Right atrium auricular region (tissue), 2 donors: ENCODE data around the gene KRTAP22-1. TPM values are rescaled to one million over a fixed set of nuclear protein-coding genes. Genes with fewer than 3 reads are reported as not detected.

Source experiments
- total RNA-seq, 2 donors: library from RNA; depleted of rRNA; stranded (reverse); fragments of >200 nt; gene quantifications; one replicate each; pipeline ENCODE4 v1.1.0, GENCODE V29; 2016

Gene KRTAP22-1
- total RNA-seq, 2 donors from 2014 or later = not detected

Other genes with a start within 250 kb of the KRTAP22-1 start
- gene KRTAP13-2, start 228.8 kb upstream of the KRTAP22-1 start, total RNA-seq = not detected
- gene KRTAP13-1, start 205.1 kb upstream of the KRTAP22-1 start, total RNA-seq = not detected
- gene KRTAP13-3, start 175.2 kb upstream of the KRTAP22-1 start, total RNA-seq = not detected
- not detected for gene KRTAP13-4, start 170.9 kb upstream of the KRTAP22-1 start, total RNA-seq
- gene KRTAP15-1, start 160.8 kb upstream of the KRTAP22-1 start, total RNA-seq = not detected
- not detected for gene KRTAP19-1, start 120.7 kb upstream of the KRTAP22-1 start, total RNA-seq
- gene KRTAP19-2, start 113.7 kb upstream of the KRTAP22-1 start, total RNA-seq = not detected
- not detected for gene KRTAP19-3, start 109.1 kb upstream of the KRTAP22-1 start, total RNA-seq
- not detected for gene KRTAP19-4, start 103.9 kb upstream of the KRTAP22-1 start, total RNA-seq
- gene KRTAP19-5, start 98.9 kb upstream of the KRTAP22-1 start, total RNA-seq = not detected
- not detected for gene KRTAP19-6, start 59.2 kb upstream of the KRTAP22-1 start, total RNA-seq
- gene KRTAP19-7, start 39.8 kb upstream of the KRTAP22-1 start, total RNA-seq = not detected
- gene KRTAP22-2, start 10.7 kb upstream of the KRTAP22-1 start, total RNA-seq = not detected
- gene KRTAP6-3, start 8.6 kb upstream of the KRTAP22-1 start, total RNA-seq = not detected
- not detected for gene KRTAP6-2, start 2.2 kb upstream of the KRTAP22-1 start, total RNA-seq
- gene KRTAP6-1, start 12.8 kb downstream of the KRTAP22-1 start, total RNA-seq = not detected
- gene KRTAP20-1, start 15.3 kb downstream of the KRTAP22-1 start, total RNA-seq = not detected
- gene KRTAP20-4, start 19.5 kb downstream of the KRTAP22-1 start, total RNA-seq = not detected
- gene KRTAP20-2, start 34.1 kb downstream of the KRTAP22-1 start, total RNA-seq = not detected
- not detected for gene KRTAP20-3, start 41.8 kb downstream of the KRTAP22-1 start, total RNA-seq
- not detected for gene KRTAP21-3, start 117.7 kb downstream of the KRTAP22-1 start, total RNA-seq
- not detected for gene KRTAP21-2, start 146.2 kb downstream of the KRTAP22-1 start, total RNA-seq
- gene KRTAP21-1, start 154.3 kb downstream of the KRTAP22-1 start, total RNA-seq = not detected
- gene KRTAP8-1, start 212.2 kb downstream of the KRTAP22-1 start, total RNA-seq = not detected
- gene KRTAP7-1, start 228.7 kb downstream of the KRTAP22-1 start, total RNA-seq = not detected